ENCODE measurements around the gene EIF2B4.
"Not testable (repeated sequence)": the region's sequence is repeated elsewhere in the genome, so short reads cannot be mapped to it uniquely, and the experiment has no call there.

EIF2B4 gene

GRCh38 chr2:27377618-27378095 is 7.5 kb upstream of the EIF2B4 start:
- no peak for DNase-seq

- DNase-seq, result no peak
These were observed 6.9 kb upstream of the EIF2B4 start for GRCh38 chr2:27376866-27377617.

- no peak for DNase-seq
These were observed 6.2 kb upstream of the EIF2B4 start for GRCh38 chr2:27376151-27376865.

- no peak for DNase-seq
These were observed 5.5 kb upstream of the EIF2B4 start for GRCh38 chr2:27375513-27376099.

GRCh38 chr2:27373567-27373966 is 3.4 kb upstream of the EIF2B4 start:
- DNase-seq, result no peak

- no peak for DNase-seq
These were observed 2.8 kb upstream of the EIF2B4 start for GRCh38 chr2:27372937-27373336.

- peak; percentile 47 for DNase-seq
These were observed 880 bp upstream of the EIF2B4 start for GRCh38 chr2:27370816-27371620.

- no peak for DNase-seq
These were observed 590 bp downstream of the EIF2B4 start for GRCh38 chr2:27369471-27370025.

GRCh38 chr2:27363933-27364332 is 6.2 kb downstream of the EIF2B4 start:
- DNase-seq, result no peak

- no peak for DNase-seq
These were observed 7.3 kb downstream of the EIF2B4 start for GRCh38 chr2:27362678-27363420.

- peak; percentile 94 for DNase-seq
These were observed 13.6 kb downstream of the EIF2B4 start, which contains the start of gene GTF3C2 for GRCh38 chr2:27356382-27357181. Gene GTF3C2, minus strand, starts transcription at chr2:27356764. Its CDS starts 13,210 bp downstream, at chr2:27343554.

- DNase-seq, result no peak
These were observed 14.1 kb downstream of the EIF2B4 start for GRCh38 chr2:27356056-27356381.

GRCh38 chr2:27354597-27354927 is 15.6 kb downstream of the EIF2B4 start:
- DNase-seq, result no peak

- DNase-seq, result no peak
These were observed 16.2 kb downstream of the EIF2B4 start for GRCh38 chr2:27353762-27354596.

GRCh38 chr2:27353386-27353761 is 16.8 kb downstream of the EIF2B4 start:
- DNase-seq, result not testable (repeated sequence)

GRCh38 chr2:27351802-27352598 is 18.1 kb downstream of the EIF2B4 start:
- DNase-seq, result peak; percentile 8

GRCh38 chr2:27350106-27350693 is 19.9 kb downstream of the EIF2B4 start:
- DNase-seq, result no peak

GRCh38 chr2:27347641-27348040 is 22.5 kb downstream of the EIF2B4 start:
- no peak for DNase-seq

- no peak for DNase-seq
These were observed 34.0 kb downstream of the EIF2B4 start for GRCh38 chr2:27336173-27336572.
